Skeletal muscle tissue (tissue), 4 donors: ENCODE data around the gene SLC17A3. TPM values are rescaled to one million over a fixed set of nuclear protein-coding genes. Genes with fewer than 3 reads are reported as not detected.

Experiments used
- H3K27ac ChIP-seq: one replicate; pipeline ENCODE4 v1.7.0; 2013; ENCODE audit warnings: mild to moderate bottlenecking, low read depth, low read length, inconsistent platforms
- H3K27me3 ChIP-seq, 3 donors: one replicate each; pipeline ENCODE4 v1.7.0; 2013; ENCODE audit warnings: low read length in 3 of 3; ENCODE audit not compliant: control insufficient read depth in 3 of 3, insufficient read depth in 3 of 3
- H3K36me3 ChIP-seq, 3 donors: one replicate each; pipeline ENCODE4 v1.7.0; 2013; ENCODE audit warnings: low read length in 3 of 3; ENCODE audit not compliant: control insufficient read depth in 3 of 3, insufficient read depth in 3 of 3
- H3K4me1 ChIP-seq, 3 donors: one replicate each; pipeline ENCODE4 v1.7.0; 2013; ENCODE audit warnings: low read length in 3 of 3, mild to moderate bottlenecking in 3 of 3; ENCODE audit not compliant: control insufficient read depth in 3 of 3, insufficient read depth in 3 of 3
- H3K4me3 ChIP-seq, 3 donors: one replicate each; pipeline ENCODE4 v1.7.0; 2013; ENCODE audit warnings: low read length in 3 of 3
- H3K9ac ChIP-seq, 3 donors: one replicate each; pipeline ENCODE4 v1.7.0; 2013; ENCODE audit warnings: low read length in 3 of 3, mild to moderate bottlenecking in 3 of 3, moderate library complexity in 2 of 3, low read depth in 1 of 3
- H3K9me3 ChIP-seq, 3 donors: one replicate each; pipeline ENCODE4 v1.7.0; 2013; ENCODE audit warnings: low read length in 3 of 3; ENCODE audit not compliant: control insufficient read depth in 3 of 3
- total RNA-seq: library from RNA; depleted of rRNA; stranded (reverse); fragments of >200 nt; gene quantifications from one replicate; pipeline ENCODE4 v1.2.3, GENCODE V29; 2014
- donor health status: Osteomylitis.

SLC17A3 gene
- not detected for total RNA-seq

GRCh38 chr6:25874118-25874517 lies at the start of gene SLC17A3:
Gene SLC17A3 (minus strand): TSS chr6:25874243. CDS start chr6:25868387, 5,856 bp downstream.
- Histone ChIP-seq H3K27me3 (no peaks in the 10 kb centered on the region), H3K9ac (no peak within 1 kb of the TSS), H3K36me3 (no peaks in the 10 kb centered on the region), H3K4me1 (no peaks in the 10 kb centered on the region), H3K9me3 (no peaks in the 10 kb centered on the region), H3K4me3 (no peak within 1 kb of the TSS), H3K27ac (no peak within 1 kb of the TSS)

GRCh38 chr6:25922301-25922700 lies 48.3 kb upstream of the SLC17A3 start:
- no peak overlapping the region for H3K4me3 ChIP-seq
- H3K4me1 ChIP-seq: no peaks in the 10 kb centered on the region
- H3K27ac ChIP-seq: no peak overlapping the region
- H3K9ac ChIP-seq: no peak overlapping the region
- no peaks in the 10 kb centered on the region for H3K9me3 ChIP-seq
- H3K36me3 ChIP-seq: no peaks in the 10 kb centered on the region
- no peaks in the 10 kb centered on the region for H3K27me3 ChIP-seq

- Histone ChIP-seq H3K36me3 (no peaks in the 10 kb centered on the region), H3K27me3 (no peaks in the 10 kb centered on the region), H3K4me3 (no peak overlapping the region), H3K9me3 (no peaks in the 10 kb centered on the region), H3K9ac (no peak overlapping the region), H3K27ac (no peak overlapping the region), H3K4me1 (no peaks in the 10 kb centered on the region)
These were observed 47.6 kb upstream of the SLC17A3 start for GRCh38 chr6:25921525-25922203.

- Histone ChIP-seq H3K36me3 (no peaks in the 10 kb centered on the region), H3K27ac (no peak overlapping the region), H3K4me3 (no peak overlapping the region), H3K9me3 (no peaks in the 10 kb centered on the region), H3K27me3 (peaks cover 0 to 3% (median 0%) of the 10 kb centered on the region in 3 donors), H3K9ac (no peak overlapping the region), H3K4me1 (no peaks in the 10 kb centered on the region)
These were observed 45.6 kb upstream of the SLC17A3 start for GRCh38 chr6:25919657-25920056.

GRCh38 chr6:25918083-25918683 lies 44.1 kb upstream of the SLC17A3 start:
- H3K4me1 ChIP-seq: no peaks in the 10 kb centered on the region
- H3K27me3 ChIP-seq: peaks cover 0 to 3% (median 0%) of the 10 kb centered on the region in 3 donors
- no peaks in the 10 kb centered on the region for H3K9me3 ChIP-seq
- H3K27ac ChIP-seq: no peak overlapping the region
- H3K36me3 ChIP-seq: no peaks in the 10 kb centered on the region
- H3K4me3 ChIP-seq: no peak overlapping the region
- no peak overlapping the region for H3K9ac ChIP-seq

GRCh38 chr6:25916789-25917490 lies 42.9 kb upstream of the SLC17A3 start:
- H3K9ac ChIP-seq: no peak overlapping the region
- H3K4me1 ChIP-seq: no peaks in the 10 kb centered on the region
- H3K27me3 ChIP-seq: peaks cover 0 to 3% (median 0%) of the 10 kb centered on the region in 3 donors
- H3K36me3 ChIP-seq: no peaks in the 10 kb centered on the region
- H3K4me3 ChIP-seq: no peak overlapping the region
- no peak overlapping the region for H3K27ac ChIP-seq
- no peaks in the 10 kb centered on the region for H3K9me3 ChIP-seq

- H3K4me1 ChIP-seq: no peaks in the 10 kb centered on the region
- H3K27me3 ChIP-seq: peaks cover 0 to 3% (median 0%) of the 10 kb centered on the region in 3 donors
- H3K27ac ChIP-seq: no peak overlapping the region
- no peaks in the 10 kb centered on the region for H3K36me3 ChIP-seq
- no peak overlapping the region for H3K4me3 ChIP-seq
- no peak overlapping the region for H3K9ac ChIP-seq
- H3K9me3 ChIP-seq: no peaks in the 10 kb centered on the region
These were observed 42.3 kb upstream of the SLC17A3 start for GRCh38 chr6:25916330-25916729.

- H3K4me3 ChIP-seq: no peak overlapping the region
- no peaks in the 10 kb centered on the region for H3K9me3 ChIP-seq
These were observed 39.7 kb upstream of the SLC17A3 start for GRCh38 chr6:25913741-25914140.

GRCh38 chr6:25911351-25911750 lies 37.3 kb upstream of the SLC17A3 start:
- H3K4me1 ChIP-seq: no peaks in the 10 kb centered on the region
- no peak overlapping the region for H3K9ac ChIP-seq
- H3K27me3 ChIP-seq: peaks cover 0 to 3% (median 0%) of the 10 kb centered on the region in 3 donors
- no peak overlapping the region for H3K4me3 ChIP-seq
- no peaks in the 10 kb centered on the region for H3K36me3 ChIP-seq
- H3K27ac ChIP-seq: no peak overlapping the region
- no peaks in the 10 kb centered on the region for H3K9me3 ChIP-seq

More at GRCh38 chr6:25913741-25914140, 39.7 kb upstream of the SLC17A3 start:
- no peaks in the 10 kb centered on the region for H3K36me3 ChIP-seq
- H3K27me3 ChIP-seq: peaks cover 0 to 3% (median 0%) of the 10 kb centered on the region in 3 donors
- H3K9ac ChIP-seq: no peak overlapping the region
- H3K4me1 ChIP-seq: no peaks in the 10 kb centered on the region
- H3K27ac ChIP-seq: no peak overlapping the region

GRCh38 chr6:25907475-25908014 lies 33.5 kb upstream of the SLC17A3 start:
- Histone ChIP-seq H3K4me1 (no peaks in the 10 kb centered on the region), H3K27ac (no peak overlapping the region), H3K9me3 (no peaks in the 10 kb centered on the region), H3K4me3 (no peak overlapping the region), H3K9ac (no peak overlapping the region), H3K36me3 (no peaks in the 10 kb centered on the region), H3K27me3 (no peaks in the 10 kb centered on the region)
